ENCODE measurements around the gene KIAA0319L.
"Not testable (repeated sequence)": the region's sequence is repeated elsewhere in the genome, so short reads cannot be mapped to it uniquely, and the experiment has no call there.

DNA sequence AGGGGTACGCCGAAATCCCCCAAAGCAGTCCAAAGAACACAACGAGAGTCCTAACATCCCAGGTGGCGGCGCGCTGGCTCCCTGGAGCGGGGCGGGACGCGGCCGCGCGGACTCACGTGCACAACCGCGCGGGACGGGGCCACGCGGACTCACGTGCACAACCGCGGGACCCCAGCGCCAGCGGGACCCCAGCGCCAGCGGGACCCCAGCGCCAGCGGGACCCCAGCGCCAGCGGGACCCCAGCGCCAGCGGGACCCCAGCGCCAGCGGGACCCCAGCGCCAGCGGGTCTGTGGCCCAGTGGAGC, 19.5 kb upstream of the KIAA0319L start:
- TF ChIP-seq, protein P1, sequence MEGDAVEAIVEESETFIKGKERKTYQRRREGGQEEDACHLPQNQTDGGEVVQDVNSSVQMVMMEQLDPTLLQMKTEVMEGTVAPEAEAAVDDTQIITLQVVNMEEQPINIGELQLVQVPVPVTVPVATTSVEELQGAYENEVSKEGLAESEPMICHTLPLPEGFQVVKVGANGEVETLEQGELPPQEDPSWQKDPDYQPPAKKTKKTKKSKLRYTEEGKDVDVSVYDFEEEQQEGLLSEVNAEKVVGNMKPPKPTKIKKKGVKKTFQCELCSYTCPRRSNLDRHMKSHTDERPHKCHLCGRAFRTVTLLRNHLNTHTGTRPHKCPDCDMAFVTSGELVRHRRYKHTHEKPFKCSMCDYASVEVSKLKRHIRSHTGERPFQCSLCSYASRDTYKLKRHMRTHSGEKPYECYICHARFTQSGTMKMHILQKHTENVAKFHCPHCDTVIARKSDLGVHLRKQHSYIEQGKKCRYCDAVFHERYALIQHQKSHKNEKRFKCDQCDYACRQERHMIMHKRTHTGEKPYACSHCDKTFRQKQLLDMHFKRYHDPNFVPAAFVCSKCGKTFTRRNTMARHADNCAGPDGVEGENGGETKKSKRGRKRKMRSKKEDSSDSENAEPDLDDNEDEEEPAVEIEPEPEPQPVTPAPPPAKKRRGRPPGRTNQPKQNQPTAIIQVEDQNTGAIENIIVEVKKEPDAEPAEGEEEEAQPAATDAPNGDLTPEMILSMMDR (IDR thresholded peaks at IDR 0.05) = not testable (repeated sequence)
- TF ChIP-seq POLR2A (IDR thresholded peaks at IDR 0.05) = not testable (repeated sequence)

Measured in uterus (tissue), 2 donors.